GM12891 (cell line): ENCODE results near the gene FTSJ3.

Experiments used
- PAX5 ChIP-seq: IDR thresholded peaks from 2 replicates; pipeline ENCODE4 v1.6.1; 2011; ENCODE audit warnings: low read length, moderate library complexity, mild to moderate bottlenecking; ENCODE audit not compliant: insufficient read depth, severe bottlenecking
- POLR2A ChIP-seq: IDR thresholded peaks from 2 replicates; pipeline ENCODE4 v1.6.1; 2011; ENCODE audit warnings: low read depth, low read length, control low read depth
- POLR2AphosphoS5 ChIP-seq: IDR thresholded peaks from 2 replicates; pipeline ENCODE4 v1.6.1; 2011; ENCODE audit warnings: low read depth, low read length, control low read depth
- TAF1 ChIP-seq: IDR thresholded peaks from 2 replicates; pipeline ENCODE4 v1.6.1; 2011; ENCODE audit warnings: low read depth, low read length, control low read depth

GRCh38 chr17:63804328-63804727, 23.1 kb downstream of the FTSJ3 start:
- TF ChIP-seq PAX5 (no peak), POLR2A (no peak), TAF1 (no peak), POLR2AphosphoS5 (no peak)
